Adipocyte (in vitro differentiated cells): ENCODE data around the gene KIFC1.
A peak's percentile ranks its signal among the peaks of the same experiment; 100 is the strongest.

ENCODE experiments used
- DNase-seq: peaks from one replicate; pipeline ENCODE4 v3.0.0-alpha.2; 2015; ENCODE audit warnings: low read depth
- H3K27me3 ChIP-seq: replicated peaks from 2 replicates; pipeline ENCODE4 v1.7.0; 2013; ENCODE audit warnings: mild to moderate bottlenecking, low read length, moderate library complexity; ENCODE audit not compliant: control insufficient read depth, insufficient read depth
- H3K36me3 ChIP-seq: 2 replicates; pipeline ENCODE4 v1.7.0; 2013; ENCODE audit warnings: low read length, mild to moderate bottlenecking, moderate library complexity; ENCODE audit not compliant: control insufficient read depth, insufficient read depth, severe bottlenecking
- H3K4me1 ChIP-seq: 2 replicates; pipeline ENCODE4 v1.7.0; 2013; ENCODE audit warnings: mild to moderate bottlenecking, low read length, moderate library complexity; ENCODE audit not compliant: control insufficient read depth, insufficient read depth
- H3K4me3 ChIP-seq: 2 replicates; pipeline ENCODE4 v1.7.0; 2013; ENCODE audit warnings: mild to moderate bottlenecking, low read length, moderate library complexity
- H3K9ac ChIP-seq: 2 replicates; pipeline ENCODE4 v1.7.0; 2013; ENCODE audit warnings: mild to moderate bottlenecking, low read length, moderate library complexity
- H3K9me3 ChIP-seq: 2 replicates; pipeline ENCODE4 v1.7.0; 2013; ENCODE audit warnings: mild to moderate bottlenecking, low read length, moderate library complexity; ENCODE audit not compliant: control insufficient read depth

Gene KIFC1

GRCh38 chr6:33414592-33415271, 23.1 kb downstream of the KIFC1 start:
- Histone ChIP-seq H3K4me1 (peaks cover 46% of the 10 kb centered on the region), H3K27me3 (no peaks in the 10 kb centered on the region), H3K9me3 (no peaks in the 10 kb centered on the region), H3K36me3 (peaks cover 38% of the 10 kb centered on the region), H3K9ac (no peak overlapping the region), H3K4me3 (no peak overlapping the region)
- DNase-seq: peak; percentile 42

GRCh38 chr6:33415831-33416230, 24.2 kb downstream of the KIFC1 start:
- Histone ChIP-seq H3K36me3 (peaks cover 38% of the 10 kb centered on the region), H3K4me3 (peak overlapping the region; percentile 92)

GRCh38 chr6:33416386-33417127, 24.9 kb downstream of the KIFC1 start:
- Histone ChIP-seq H3K36me3 (peaks cover 38% of the 10 kb centered on the region), H3K9ac (peak overlapping the region; percentile 90)

More at GRCh38 chr6:33415831-33416230, 24.2 kb downstream of the KIFC1 start:
- Histone ChIP-seq H3K4me1 (peaks cover 47% of the 10 kb centered on the region), H3K27me3 (no peaks in the 10 kb centered on the region), H3K9me3 (no peaks in the 10 kb centered on the region), H3K9ac (peak overlapping the region; percentile 90)
- no peak for DNase-seq

GRCh38 chr6:33417128-33417902, 25.7 kb downstream of the KIFC1 start:
- H3K9me3 ChIP-seq: no peaks in the 10 kb centered on the region
- H3K4me1 ChIP-seq: peaks cover 39% of the 10 kb centered on the region
- peaks cover 37% of the 10 kb centered on the region for H3K36me3 ChIP-seq
- peak; percentile 83 for DNase-seq
- H3K9ac ChIP-seq: peak overlapping the region; percentile 90
- H3K27me3 ChIP-seq: no peaks in the 10 kb centered on the region
- peak overlapping the region; percentile 92 for H3K4me3 ChIP-seq

More at GRCh38 chr6:33416386-33417127, 24.9 kb downstream of the KIFC1 start:
- Histone ChIP-seq H3K4me3 (peak overlapping the region; percentile 92), H3K27me3 (no peaks in the 10 kb centered on the region), H3K9me3 (no peaks in the 10 kb centered on the region), H3K4me1 (peaks cover 47% of the 10 kb centered on the region)
- DNase-seq: peak; percentile 34

- Histone ChIP-seq H3K9me3 (no peaks in the 10 kb centered on the region), H3K27me3 (no peaks in the 10 kb centered on the region), H3K4me1 (peaks cover 37% of the 10 kb centered on the region), H3K4me3 (peak within 1 kb of the TSS; percentile 92), H3K36me3 (peaks cover 29% of the 10 kb centered on the region), H3K9ac (peak within 1 kb of the TSS; percentile 90)
- peak; percentile 100 for DNase-seq
These were observed 26.5 kb downstream of the KIFC1 start, which contains the start of gene CUTA for GRCh38 chr6:33417903-33418689. TSS of gene CUTA (minus strand) at chr6:33418107. CDS start at chr6:33418000, 107 bp downstream.

GRCh38 chr6:33418690-33419291, 27.2 kb downstream of the KIFC1 start:
- H3K9me3 ChIP-seq: no peaks in the 10 kb centered on the region
- peak overlapping the region; percentile 84 for H3K9ac ChIP-seq
- H3K4me1 ChIP-seq: peaks cover 37% of the 10 kb centered on the region
- H3K4me3 ChIP-seq: peak overlapping the region; percentile 92
- DNase-seq: no peak
- H3K27me3 ChIP-seq: no peaks in the 10 kb centered on the region
- peaks cover 22% of the 10 kb centered on the region for H3K36me3 ChIP-seq

GRCh38 chr6:33419580-33420490, 28.2 kb downstream of the KIFC1 start, which contains the start of gene SYNGAP1:
TSS of gene SYNGAP1 (plus strand) at chr6:33420065. CDS start at chr6:33420265, 200 bp downstream.
- Histone ChIP-seq H3K36me3 (peaks cover 13% of the 10 kb centered on the region), H3K9ac (peak within 1 kb of the TSS; percentile 85), H3K4me3 (peak within 1 kb of the TSS; percentile 78), H3K27me3 (no peaks in the 10 kb centered on the region), H3K9me3 (no peaks in the 10 kb centered on the region), H3K4me1 (peaks cover 41% of the 10 kb centered on the region)
- DNase-seq: peak; percentile 82

GRCh38 chr6:33420491-33421343, 29.1 kb downstream of the KIFC1 start:
- no peak for DNase-seq
- Histone ChIP-seq H3K27me3 (no peaks in the 10 kb centered on the region), H3K36me3 (peaks cover 4% of the 10 kb centered on the region), H3K9me3 (no peaks in the 10 kb centered on the region), H3K4me1 (peaks cover 44% of the 10 kb centered on the region), H3K4me3 (peak overlapping the region; percentile 68), H3K9ac (peak overlapping the region; percentile 62)

- Histone ChIP-seq H3K36me3 (no peaks in the 10 kb centered on the region), H3K27me3 (no peaks in the 10 kb centered on the region), H3K4me1 (peaks cover 39% of the 10 kb centered on the region), H3K9ac (no peak overlapping the region), H3K4me3 (no peak overlapping the region), H3K9me3 (no peaks in the 10 kb centered on the region)
- no peak for DNase-seq
These were observed 29.7 kb downstream of the KIFC1 start for GRCh38 chr6:33421344-33421643.
